SJCRH30 (cell line): ENCODE measurements around the gene TMEM150A. TPM values are rescaled to one million over a fixed set of nuclear protein-coding genes. Genes with fewer than 3 reads are reported as not detected.
"Not testable (repeated sequence)": the region's sequence is repeated elsewhere in the genome, so short reads cannot be mapped to it uniquely, and the experiment has no call there.

ENCODE experiments used
- DNase-seq, 2 experiments: peaks; one replicate each; pipeline ENCODE4 v3.0.0-alpha.2; 2015 to 2020
- H3K27ac ChIP-seq: fragments of 250-450 bp; sonication (Bioruptor Pico); 2 replicates; pipeline ENCODE4 v1.5.1; 2020; ENCODE audit warnings: mild to moderate bottlenecking, moderate library complexity
- H3K27me3 ChIP-seq: fragments of 250-450 bp; sonication (Bioruptor Pico); 2 replicates; pipeline ENCODE4 v1.5.1; 2020; ENCODE audit warnings: mild to moderate bottlenecking, moderate library complexity
- H3K36me3 ChIP-seq: fragments of 250-450 bp; sonication (Bioruptor Pico); 2 replicates; pipeline ENCODE4 v1.5.1; 2020; ENCODE audit warnings: mild to moderate bottlenecking, moderate library complexity
- H3K4me1 ChIP-seq: fragments of 250-450 bp; sonication (Bioruptor Pico); 2 replicates; pipeline ENCODE4 v1.5.1; 2020; ENCODE audit warnings: mild to moderate bottlenecking, moderate library complexity
- H3K4me3 ChIP-seq: fragments of 250-450 bp; sonication (Bioruptor Pico); 2 replicates; pipeline ENCODE4 v1.5.1; 2020; ENCODE audit warnings: mild to moderate bottlenecking, moderate library complexity
- H3K9me3 ChIP-seq: fragments of 250-450 bp; sonication (Bioruptor Pico); replicated peaks from 2 replicates; pipeline ENCODE4 v1.5.1; 2020; ENCODE audit warnings: mild to moderate bottlenecking, moderate library complexity
- total RNA-seq: library from RNA; depleted of rRNA; stranded (reverse); fragments of >200 nt; shearing (Covaris generic); gene quantifications from 2 replicates; pipeline ENCODE4 v1.2.3, GENCODE V29; 2014

Gene TMEM150A
- total RNA-seq, 1 experiment from 2014 or later, result 5.4 TPM

DNA sequence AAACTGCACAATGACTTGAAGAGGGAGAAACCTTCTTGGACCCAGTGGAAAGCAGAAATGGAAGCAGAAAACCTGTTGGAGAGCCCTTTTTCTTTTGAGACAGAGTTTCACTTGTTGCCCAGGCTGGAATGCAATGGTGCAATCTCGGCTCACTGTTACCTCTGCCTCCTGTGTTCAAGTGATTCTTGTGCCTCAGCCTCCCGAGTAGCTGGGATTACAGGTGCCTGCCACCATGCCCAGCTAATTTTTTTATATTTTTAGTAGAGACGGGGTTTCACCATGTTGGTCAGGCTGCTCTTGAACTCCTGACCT lies 1.6 kb upstream of the TMEM150A start:
- not testable (repeated sequence) for H3K27ac ChIP-seq, H3K4me3 ChIP-seq, H3K27me3 ChIP-seq, DNase-seq, H3K9me3 ChIP-seq, H3K36me3 ChIP-seq
- H3K4me1 ChIP-seq, result peaks cover 13% of the 10 kb centered on the region; the same call in 1 of the 2 replicates

GRCh38 chr2:85601771-85602475 lies 575 bp downstream of the TMEM150A start:
- Histone ChIP-seq H3K9me3 (no peaks in the 10 kb centered on the region), H3K36me3 (no peaks in the 10 kb centered on the region; the same call in 1 of the 2 replicates), H3K27ac (no peak overlapping the region), H3K4me3 (peak overlapping the region; percentile 66), H3K4me1 (peaks cover 13% of the 10 kb centered on the region; the same call in 1 of the 2 replicates), H3K27me3 (no peaks in the 10 kb centered on the region)
- peak in 1 of 2 experiments; percentile 40 for DNase-seq

GRCh38 chr2:85600951-85601770 lies 1.3 kb downstream of the TMEM150A start:
- no peak overlapping the region for H3K4me3 ChIP-seq

GRCh38 chr2:85600235-85600575 lies 2.3 kb downstream of the TMEM150A start:
- Histone ChIP-seq H3K36me3 (no peaks in the 10 kb centered on the region; the same call in 1 of the 2 replicates), H3K27ac (no peak overlapping the region)
- DNase-seq, result no peak

More at GRCh38 chr2:85600951-85601770, 1.3 kb downstream of the TMEM150A start:
- Histone ChIP-seq H3K27ac (no peak overlapping the region), H3K9me3 (no peaks in the 10 kb centered on the region), H3K27me3 (no peaks in the 10 kb centered on the region), H3K4me1 (peaks cover 9% of the 10 kb centered on the region; the same call in 1 of the 2 replicates), H3K36me3 (no peaks in the 10 kb centered on the region; the same call in 1 of the 2 replicates)
- DNase-seq, result no peak

DNA sequence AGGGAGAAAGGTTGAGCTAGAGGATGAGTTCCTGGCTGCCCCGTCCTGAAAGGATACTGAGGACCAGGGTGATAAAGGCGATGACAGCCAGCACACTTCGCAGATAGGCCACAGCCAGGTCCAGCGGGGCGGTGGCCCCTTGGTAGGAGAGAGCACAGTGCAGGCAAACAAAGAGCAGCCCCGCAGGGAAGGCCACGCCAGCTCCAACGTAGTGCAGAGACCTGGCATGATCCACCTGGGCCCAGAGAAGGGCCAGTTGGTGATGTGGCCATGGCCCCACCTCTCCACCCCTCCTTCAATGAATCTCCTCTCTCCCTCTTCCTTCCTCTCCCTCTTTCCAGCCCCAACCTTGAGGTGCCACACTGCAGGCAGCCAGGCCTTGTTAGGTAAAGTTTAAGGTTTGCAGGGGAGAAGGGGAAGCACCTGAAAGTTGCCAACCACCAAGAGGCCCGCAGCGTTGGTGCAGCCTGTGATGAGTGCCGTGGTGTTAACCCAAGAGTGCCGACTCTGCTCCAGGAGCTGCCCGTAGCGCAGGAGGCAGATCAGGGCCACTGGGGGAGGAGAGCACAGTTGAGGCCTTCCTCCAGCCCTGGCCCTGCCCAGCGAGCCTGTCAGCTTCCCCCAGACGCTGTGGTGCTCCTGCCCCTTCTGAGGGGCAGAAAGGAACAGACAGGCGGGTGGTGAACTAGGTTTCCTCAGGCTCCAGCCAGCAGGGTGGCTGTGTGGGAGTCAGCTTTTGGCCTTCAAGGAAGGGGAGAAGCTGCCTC lies 2.8 kb downstream of the TMEM150A start:
- Histone ChIP-seq H3K4me3 (no peak overlapping the region), H3K27me3 (no peaks in the 10 kb centered on the region), H3K36me3 (no peaks in the 10 kb centered on the region; the same call in 1 of the 2 replicates), H3K27ac (no peak overlapping the region), H3K4me1 (no peaks in the 10 kb centered on the region; the same call in 1 of the 2 replicates), H3K9me3 (no peaks in the 10 kb centered on the region)
- no peak for DNase-seq

More at GRCh38 chr2:85600235-85600575, 2.3 kb downstream of the TMEM150A start:
- no peaks in the 10 kb centered on the region for H3K27me3 ChIP-seq
- no peaks in the 10 kb centered on the region for H3K9me3 ChIP-seq
- H3K4me1 ChIP-seq, result peaks cover 1% of the 10 kb centered on the region; the same call in 1 of the 2 replicates
- H3K4me3 ChIP-seq, result no peak overlapping the region

- DNase-seq, result no peak
- Histone ChIP-seq H3K4me1 (peaks cover 6% of the 10 kb centered on the region; the same call in 1 of the 2 replicates), H3K4me3 (no peak overlapping the region), H3K9me3 (no peaks in the 10 kb centered on the region), H3K36me3 (no peaks in the 10 kb centered on the region; the same call in 1 of the 2 replicates), H3K27ac (no peak overlapping the region), H3K27me3 (no peaks in the 10 kb centered on the region)
Observed at GRCh38 chr2:85598594-85599340, 3.7 kb downstream of the TMEM150A start.

DNA sequence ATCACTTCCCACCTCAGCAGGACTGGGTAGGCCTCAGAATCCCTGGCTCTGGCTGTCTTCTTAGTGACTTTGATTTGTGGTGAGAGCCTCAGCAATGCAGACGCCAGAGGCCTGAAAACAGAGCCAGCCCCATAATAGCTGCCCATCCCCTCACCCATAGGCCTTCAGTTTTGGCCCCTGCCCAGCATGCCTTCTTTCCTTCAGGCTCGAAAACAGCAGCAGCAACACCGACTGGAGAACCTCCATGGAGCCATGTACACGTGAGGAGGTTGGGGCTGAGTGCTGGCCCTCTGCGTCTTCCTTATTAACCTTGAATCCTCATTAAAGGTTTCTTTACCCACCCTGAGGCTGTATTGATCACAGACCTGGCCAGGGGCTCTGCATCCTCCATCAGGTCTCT lies 5.3 kb downstream of the TMEM150A start:
- peaks cover 6% of the 10 kb centered on the region; the same call in 1 of the 2 replicates for H3K4me1 ChIP-seq
- no peaks in the 10 kb centered on the region; the same call in 1 of the 2 replicates for H3K36me3 ChIP-seq
- H3K27me3 ChIP-seq, result no peaks in the 10 kb centered on the region
- H3K4me3 ChIP-seq, result no peak overlapping the region
- no peak for DNase-seq
- H3K9me3 ChIP-seq, result no peaks in the 10 kb centered on the region
- H3K27ac ChIP-seq, result no peak overlapping the region

- H3K4me3 ChIP-seq, result peak overlapping the region; percentile 72
- no peak for DNase-seq
- no peaks in the 10 kb centered on the region for H3K27me3 ChIP-seq
- no peaks in the 10 kb centered on the region for H3K9me3 ChIP-seq
- no peaks in the 10 kb centered on the region; the same call in 1 of the 2 replicates for H3K36me3 ChIP-seq
- H3K27ac ChIP-seq, result no peak overlapping the region
- peaks cover 6% of the 10 kb centered on the region; the same call in 1 of the 2 replicates for H3K4me1 ChIP-seq
Observed at GRCh38 chr2:85596486-85597143, 5.9 kb downstream of the TMEM150A start.

DNA sequence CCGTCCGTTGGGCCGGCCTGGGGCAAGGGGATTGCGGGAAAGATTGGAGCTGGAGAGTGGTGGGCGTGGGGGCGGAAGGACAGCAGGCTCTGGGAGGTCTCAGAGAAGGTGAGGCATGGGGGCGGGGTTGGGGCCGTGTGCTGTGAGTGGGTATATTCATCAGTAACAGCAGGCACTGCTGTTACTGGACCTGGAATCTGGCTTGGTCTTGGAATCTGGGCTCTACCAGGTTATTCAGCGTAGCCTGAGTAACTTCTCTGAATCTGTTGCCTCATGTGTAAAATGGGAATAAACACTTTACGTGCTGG lies 6.5 kb downstream of the TMEM150A start:
- Histone ChIP-seq H3K9me3 (no peaks in the 10 kb centered on the region), H3K27me3 (no peaks in the 10 kb centered on the region), H3K4me3 (peak overlapping the region; percentile 72), H3K4me1 (peaks cover 11% of the 10 kb centered on the region), H3K27ac (peak overlapping the region; percentile 17; the same call in 1 of the 2 replicates), H3K36me3 (no peaks in the 10 kb centered on the region; the same call in 1 of the 2 replicates)
- no peak for DNase-seq

DNA sequence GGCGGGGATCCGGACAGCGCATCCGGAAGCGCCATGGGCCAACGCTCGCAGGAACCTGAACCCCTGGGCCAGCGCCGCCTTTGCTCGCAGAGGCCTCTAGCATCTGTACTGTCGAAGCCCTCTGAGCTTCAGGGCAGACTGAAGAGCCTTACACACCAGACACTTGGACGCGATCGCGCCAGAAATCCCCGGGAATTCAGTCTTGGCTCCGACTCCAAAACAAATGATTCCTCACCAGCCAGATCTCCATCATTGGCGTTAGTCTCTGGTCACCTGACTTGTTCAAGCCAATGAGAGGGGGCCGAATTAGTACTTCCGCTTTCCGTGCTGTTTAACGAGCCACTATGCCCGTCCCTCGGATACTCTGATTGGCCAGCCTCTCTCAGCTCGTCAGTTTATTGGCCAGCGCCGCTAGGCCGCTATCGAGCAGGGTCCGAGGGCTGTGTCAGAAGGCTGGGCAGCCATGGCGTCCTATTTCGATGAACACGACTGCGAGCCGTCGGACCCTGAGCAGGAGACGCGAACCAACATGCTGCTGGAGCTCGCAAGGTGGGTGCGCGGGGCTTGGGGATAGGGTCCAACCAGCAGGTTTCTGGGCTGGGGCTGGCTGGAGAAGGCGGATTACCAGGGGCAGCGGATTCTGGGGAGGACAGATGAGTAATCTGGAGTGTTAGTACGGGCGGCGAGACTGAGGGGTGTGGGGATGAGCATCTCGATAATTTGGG lies 7.0 kb downstream of the TMEM150A start, which contains the start of gene RNF181:
TSS of gene RNF181 (plus strand) at position 445 of the 725 bp plus-strand sequence. CDS start at position 464, 19 bp downstream.
- Histone ChIP-seq H3K9me3 (no peaks in the 10 kb centered on the region), H3K27ac (peak within 1 kb of the TSS; percentile 59)
- DNase-seq, result peak; percentile 98 to 99

DNA sequence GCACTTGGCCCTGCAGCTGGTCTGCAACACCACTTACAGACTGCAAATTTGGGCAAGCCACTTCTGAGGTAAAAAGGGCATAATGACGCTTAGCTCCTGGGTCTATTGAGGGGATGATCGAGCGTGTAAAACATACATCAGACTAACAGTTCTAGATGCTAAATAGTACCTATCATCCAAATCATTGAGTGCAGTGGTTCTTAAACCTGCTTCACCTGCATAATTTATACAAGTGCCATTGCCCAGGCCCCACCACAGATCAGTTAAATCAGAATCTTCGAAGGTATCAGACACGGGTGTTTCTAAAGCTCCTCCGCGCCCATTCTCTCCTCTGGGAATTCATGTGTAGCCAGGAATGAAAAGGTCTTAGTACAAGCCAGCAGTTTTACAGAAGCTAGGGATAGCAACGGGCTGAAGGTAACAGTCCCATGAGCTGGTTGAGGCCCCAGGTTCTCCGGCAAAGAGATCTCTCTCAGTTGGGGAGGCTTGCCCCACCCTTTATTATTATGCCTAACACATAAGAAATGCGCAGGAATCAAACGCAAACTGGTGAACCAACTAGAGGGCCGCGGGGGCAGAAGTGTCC lies 7.7 kb downstream of the TMEM150A start:
- Histone ChIP-seq H3K36me3 (no peaks in the 10 kb centered on the region; the same call in 1 of the 2 replicates), H3K4me1 (peaks cover 21% of the 10 kb centered on the region), H3K9me3 (no peaks in the 10 kb centered on the region)

More for the DNA sequence above, 7.0 kb downstream of the TMEM150A start, which contains the start of gene RNF181:
- no peaks in the 10 kb centered on the region; the same call in 1 of the 2 replicates for H3K36me3 ChIP-seq
- peak within 1 kb of the TSS; percentile 72 for H3K4me3 ChIP-seq
- no peaks in the 10 kb centered on the region for H3K27me3 ChIP-seq
- H3K4me1 ChIP-seq, result peaks cover 16% of the 10 kb centered on the region

GRCh38 chr2:85593023-85593422 lies 9.5 kb downstream of the TMEM150A start:
- no peak overlapping the region for H3K4me3 ChIP-seq
- no peak overlapping the region for H3K27ac ChIP-seq
- DNase-seq, result no peak
- H3K27me3 ChIP-seq, result no peaks in the 10 kb centered on the region
- no peaks in the 10 kb centered on the region for H3K9me3 ChIP-seq
- no peaks in the 10 kb centered on the region; the same call in 1 of the 2 replicates for H3K36me3 ChIP-seq
- peaks cover 26% of the 10 kb centered on the region for H3K4me1 ChIP-seq

More for the DNA sequence above, 7.7 kb downstream of the TMEM150A start:
- Histone ChIP-seq H3K4me3 (peak overlapping the region; percentile 72), H3K27me3 (no peaks in the 10 kb centered on the region), H3K27ac (peak overlapping the region; percentile 59)
- no peak for DNase-seq
